Measurements from ENCODE around the gene ADRA2B.
A peak's percentile ranks its signal among the peaks of the same experiment; 100 is the strongest.
"Not testable (repeated sequence)": the region's sequence is repeated elsewhere in the genome, so short reads cannot be mapped to it uniquely, and the experiment has no call there.

ADRA2B gene

GRCh38 chr2:96150007-96150640 is 33.8 kb upstream of the ADRA2B start:
- no peak for DNase-seq (ENCODE audit: low read depth)

- DNase-seq (ENCODE audit: low read depth): peak; percentile 96
These were observed 32.2 kb upstream of the ADRA2B start for GRCh38 chr2:96148410-96149217.

- DNase-seq (ENCODE audit: low read depth): no peak
These were observed 31.3 kb upstream of the ADRA2B start for GRCh38 chr2:96147593-96148201.

GRCh38 chr2:96146881-96147592 is 30.7 kb upstream of the ADRA2B start:
- DNase-seq (ENCODE audit: low read depth): no peak

- DNase-seq (ENCODE audit: low read depth): peak; percentile 87
These were observed 29.9 kb upstream of the ADRA2B start for GRCh38 chr2:96146153-96146880.

GRCh38 chr2:96145848-96146152 is 29.4 kb upstream of the ADRA2B start:
- DNase-seq (ENCODE audit: low read depth): no peak

GRCh38 chr2:96145036-96145847 is 28.9 kb upstream of the ADRA2B start, which contains the start of gene DUSP2:
Gene DUSP2, minus strand, starts transcription at chr2:96145440. Its CDS starts 86 bp downstream, at chr2:96145354.
- DNase-seq (ENCODE audit: low read depth): peak; percentile 91

- no peak for DNase-seq (ENCODE audit: low read depth)
These were observed 28.2 kb upstream of the ADRA2B start for GRCh38 chr2:96144481-96145035.

- no peak for DNase-seq (ENCODE audit: low read depth)
These were observed 27.6 kb upstream of the ADRA2B start for GRCh38 chr2:96143848-96144480.

- no peak for DNase-seq (ENCODE audit: low read depth)
These were observed 27.0 kb upstream of the ADRA2B start for GRCh38 chr2:96143231-96143847.

GRCh38 chr2:96142217-96143113 is 26.1 kb upstream of the ADRA2B start:
- peak; percentile 48 for DNase-seq (ENCODE audit: low read depth)

GRCh38 chr2:96141624-96141967 is 25.2 kb upstream of the ADRA2B start:
- DNase-seq (ENCODE audit: low read depth): not testable (repeated sequence)

- no peak for DNase-seq (ENCODE audit: low read depth)
These were observed 24.7 kb upstream of the ADRA2B start for GRCh38 chr2:96140941-96141623.

- DNase-seq (ENCODE audit: low read depth): no peak
These were observed 22.9 kb upstream of the ADRA2B start for GRCh38 chr2:96139181-96139758.

- peak; percentile 58 for DNase-seq (ENCODE audit: low read depth)
These were observed 22.1 kb upstream of the ADRA2B start, which contains the start of gene ASTL for GRCh38 chr2:96138179-96139145. Gene ASTL, minus strand, starts transcription at chr2:96138502. Its CDS starts 66 bp downstream, at chr2:96138436.
